Thoracic aorta (tissue), 2 donors: ENCODE data around the gene AREL1. TPM values are rescaled to one million over a fixed set of nuclear protein-coding genes. Genes with fewer than 3 reads are reported as not detected.

Experiments
- ATAC-seq: fragments of 150-250 bp; one replicate; pipeline ENCODE4 v1.8.0; 2017; ENCODE audit warnings: low read depth; ENCODE audit not compliant: insufficient number of reproducible peaks, low FRiP score
- DNase-seq: peaks from one replicate; pipeline ENCODE4 v3.0.0-alpha.2; 2020; ENCODE audit warnings: low spot score
- H3K27ac ChIP-seq, 2 donors: fragments of 200-600 bp; sonication (generic); 1 replicate in 1 of 2; 2 replicates in 1 of 2; pipeline ENCODE4 v1.5.1; 2016; ENCODE audit warnings: mild to moderate bottlenecking in 2 of 2, moderate library complexity in 2 of 2
- H3K27me3 ChIP-seq: fragments of 200-600 bp; sonication (generic); replicated peaks from 2 replicates; pipeline ENCODE4 v1.6.0; 2016; ENCODE audit warnings: mild to moderate bottlenecking; ENCODE audit not compliant: insufficient read depth
- H3K36me3 ChIP-seq: fragments of 200-600 bp; sonication (generic); one replicate; pipeline ENCODE4 v1.5.1; 2016
- H3K4me1 ChIP-seq, 2 donors: fragments of 200-600 bp; sonication (generic); 1 replicate in 1 of 2; 2 replicates in 1 of 2; pipeline versions ENCODE4 v1.5.1 to v1.6.0; 2016; ENCODE audit warnings: low read depth in 2 of 2, mild to moderate bottlenecking in 1 of 2; ENCODE audit not compliant: control insufficient read depth in 1 of 2
- H3K4me3 ChIP-seq: fragments of 200-600 bp; sonication (generic); 2 replicates; pipeline ENCODE4 v1.5.1; 2016; ENCODE audit warnings: mild to moderate bottlenecking
- H3K9me3 ChIP-seq: fragments of 200-600 bp; sonication (generic); 2 replicates; pipeline ENCODE4 v1.5.1; 2016
- CTCF ChIP-seq: fragments of 200-600 bp; sonication (generic); IDR thresholded peaks from one replicate; pipeline ENCODE4 v1.5.1; 2019; ENCODE audit warnings: antibody characterized with exemption
- total RNA-seq, 2 donors: library from RNA; depleted of rRNA; stranded (reverse); fragments of >200 nt; gene quantifications; one replicate each; pipeline versions ENCODE4 v1.1.0 to v1.2.3, GENCODE V29; 2016

The AREL1 gene
- total RNA-seq, 2 donors from 2014 or later = 29.6 to 51.4 TPM

DNA sequence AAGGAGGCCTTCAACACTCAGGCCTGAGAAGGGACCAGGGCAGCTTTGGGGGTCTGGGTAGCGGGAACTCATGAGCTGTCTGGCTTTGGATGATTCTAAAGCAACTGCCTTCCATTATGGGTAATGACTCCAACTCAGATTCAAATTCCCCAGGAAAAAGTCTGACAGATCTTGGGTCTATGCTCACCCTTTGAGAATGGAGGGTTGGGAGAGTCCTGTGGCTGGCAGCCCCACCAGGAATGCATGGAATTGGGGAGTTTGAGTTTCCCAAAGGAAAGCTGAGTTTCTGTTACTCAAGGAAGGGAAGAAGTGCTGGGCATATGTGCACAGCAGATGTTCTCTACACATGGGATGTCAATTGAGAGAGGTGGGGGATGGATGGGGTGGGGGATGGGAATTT is 78.4 kb downstream of the AREL1 start:
- no peak for TF ChIP-seq CTCF
- Histone ChIP-seq H3K27me3 (no peaks in the 10 kb centered on the region), H3K9me3 (no peaks in the 10 kb centered on the region), H3K27ac (no peak overlapping the region), H3K4me3 (no peak overlapping the region), H3K4me1 (peaks cover 11 to 58% of the 10 kb centered on the region in 2 donors), H3K36me3 (no peaks in the 10 kb centered on the region)
- ATAC-seq (no peak), DNase-seq (no peak)

GRCh38 chr14:74630881-74631690 is 81.8 kb downstream of the AREL1 start:
- Histone ChIP-seq H3K9me3 (no peaks in the 10 kb centered on the region), H3K27ac (peak overlapping the region; percentile 69 to 82), H3K4me1 (peaks cover 6 to 24% of the 10 kb centered on the region in 2 donors), H3K36me3 (no peaks in the 10 kb centered on the region), H3K4me3 (no peak overlapping the region), H3K27me3 (no peaks in the 10 kb centered on the region)
- ATAC-seq (no peak), DNase-seq (no peak)
- no peak for TF ChIP-seq CTCF

DNA sequence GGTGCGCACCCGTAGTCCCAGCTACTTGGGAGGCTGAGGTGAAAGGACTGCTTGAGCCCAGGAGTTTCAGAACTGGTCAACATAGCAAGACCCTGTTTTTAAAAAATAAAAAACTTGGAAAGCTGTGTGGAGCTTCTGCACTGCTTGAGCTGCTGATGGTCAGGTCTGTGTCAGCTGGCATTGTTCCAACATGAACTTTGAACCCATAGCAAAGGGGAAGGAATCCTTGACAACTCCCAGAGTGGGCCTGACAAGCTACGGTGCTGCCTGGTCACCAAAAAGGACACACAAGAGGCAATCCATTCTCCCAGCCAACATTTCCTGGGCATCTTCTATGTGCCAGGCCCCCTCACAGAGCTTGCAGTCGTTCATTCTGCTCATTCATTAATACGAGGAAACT is 84.5 kb downstream of the AREL1 start:
- Histone ChIP-seq H3K27ac (no peak overlapping the region), H3K4me1 (peaks cover 6 to 24% of the 10 kb centered on the region in 2 donors), H3K27me3 (no peaks in the 10 kb centered on the region), H3K36me3 (no peaks in the 10 kb centered on the region), H3K9me3 (no peaks in the 10 kb centered on the region), H3K4me3 (no peak overlapping the region)
- DNase-seq (no peak), ATAC-seq (no peak)
- TF ChIP-seq CTCF = no peak

GRCh38 chr14:74627076-74627475 is 85.8 kb downstream of the AREL1 start:
- H3K27ac ChIP-seq = no peak overlapping the region
- H3K9me3 ChIP-seq = no peaks in the 10 kb centered on the region
- no peaks in the 10 kb centered on the region for H3K27me3 ChIP-seq
- no peaks in the 10 kb centered on the region for H3K36me3 ChIP-seq
- ATAC-seq = no peak
- H3K4me1 ChIP-seq = peaks cover 6 to 20% of the 10 kb centered on the region in 2 donors
- DNase-seq = no peak
- TF ChIP-seq CTCF = no peak
- no peak overlapping the region for H3K4me3 ChIP-seq

- H3K4me3 ChIP-seq = no peak overlapping the region
- peaks cover 28 to 42% of the 10 kb centered on the region in 2 donors for H3K4me1 ChIP-seq
- H3K27me3 ChIP-seq = no peaks in the 10 kb centered on the region
- H3K9me3 ChIP-seq = no peaks in the 10 kb centered on the region
- no peak for ATAC-seq
- TF ChIP-seq CTCF = no peak
- no peak for DNase-seq
- H3K27ac ChIP-seq = peak overlapping the region in 1 of 2 donors; percentile 97
- no peaks in the 10 kb centered on the region for H3K36me3 ChIP-seq
Observed at GRCh38 chr14:74622257-74622656, 90.6 kb downstream of the AREL1 start.
